ENCODE data around the gene OR2V2. TPM values are rescaled to one million over a fixed set of nuclear protein-coding genes. Genes with fewer than 3 reads are reported as not detected.

Gene OR2V2
- total and polyA plus RNA-seq, 4 donors, result not detected

GRCh38 chr5:181204826-181205760, 57.7 kb downstream of the OR2V2 start, which contains the start of gene TRIM7:
TRIM7 (minus strand) TSS chr5:181205196; CDS start chr5:181205110, 86 bp downstream.
- H3K9me3 ChIP-seq (ENCODE audit: control insufficient read depth in 4 of 4, low read length in 3 of 4), result no peaks in the 10 kb centered on the region
- WGBS, result 3% methylated on average over 94 of the region's 94 CpGs
- H3K27ac ChIP-seq (ENCODE audit: low read depth in 1 of 2, low read length in 2 of 2), result no peak within 1 kb of the TSS
- peaks cover 12 to 37% (median 26%) of the 10 kb centered on the region in 4 donors for H3K4me1 ChIP-seq (ENCODE audit: control insufficient read depth in 4 of 4, insufficient read depth in 4 of 4, low read length in 3 of 4)
- H3K36me3 ChIP-seq (ENCODE audit: control insufficient read depth in 4 of 4, insufficient read depth in 3 of 4, low read depth in 1 of 4, low read length in 3 of 4), result no peaks in the 10 kb centered on the region
- no peak within 1 kb of the TSS for H3K9ac ChIP-seq (ENCODE audit: low read depth in 1 of 2, low read length in 2 of 2)
- H3K27me3 ChIP-seq (ENCODE audit: control insufficient read depth in 4 of 4, insufficient read depth in 4 of 4, low read length in 3 of 4), result no peaks in the 10 kb centered on the region
- H3K4me3 ChIP-seq (ENCODE audit: low read depth in 1 of 3, low read length in 3 of 3), result peak within 1 kb of the TSS; percentile 23 to 52 (median 45)
- no peak for TF ChIP-seq HNF4A (conservative IDR thresholded peaks at IDR 0.05)
- no peak for TF ChIP-seq YY1 (IDR thresholded peaks at IDR 0.05)
- no peak for TF ChIP-seq NR2F2 (IDR thresholded peaks at IDR 0.05)
- no peak for TF ChIP-seq FOXA1 (IDR thresholded peaks at IDR 0.05)
- TF ChIP-seq, protein P1, sequence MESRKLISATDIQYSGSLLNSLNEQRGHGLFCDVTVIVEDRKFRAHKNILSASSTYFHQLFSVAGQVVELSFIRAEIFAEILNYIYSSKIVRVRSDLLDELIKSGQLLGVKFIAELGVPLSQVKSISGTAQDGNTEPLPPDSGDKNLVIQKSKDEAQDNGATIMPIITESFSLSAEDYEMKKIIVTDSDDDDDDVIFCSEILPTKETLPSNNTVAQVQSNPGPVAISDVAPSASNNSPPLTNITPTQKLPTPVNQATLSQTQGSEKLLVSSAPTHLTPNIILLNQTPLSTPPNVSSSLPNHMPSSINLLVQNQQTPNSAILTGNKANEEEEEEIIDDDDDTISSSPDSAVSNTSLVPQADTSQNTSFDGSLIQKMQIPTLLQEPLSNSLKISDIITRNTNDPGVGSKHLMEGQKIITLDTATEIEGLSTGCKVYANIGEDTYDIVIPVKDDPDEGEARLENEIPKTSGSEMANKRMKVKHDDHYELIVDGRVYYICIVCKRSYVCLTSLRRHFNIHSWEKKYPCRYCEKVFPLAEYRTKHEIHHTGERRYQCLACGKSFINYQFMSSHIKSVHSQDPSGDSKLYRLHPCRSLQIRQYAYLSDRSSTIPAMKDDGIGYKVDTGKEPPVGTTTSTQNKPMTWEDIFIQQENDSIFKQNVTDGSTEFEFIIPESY (IDR thresholded peaks at IDR 0.05), result no peak
- no peak for TF ChIP-seq REST (IDR thresholded peaks at IDR 0.05)
- no peak for TF ChIP-seq TAF1 (conservative IDR thresholded peaks at IDR 0.05)
- no peak for TF ChIP-seq JUND (IDR thresholded peaks at IDR 0.05)
- TF ChIP-seq GABPA (IDR thresholded peaks at IDR 0.05 in 1 of 2, conservative IDR thresholded peaks at IDR 0.05 in 1 of 2), result no peak
- no peak for TF ChIP-seq CTCF (IDR thresholded peaks at IDR 0.05; ENCODE audit: low read depth, low read length, missing input control)
- no peak for TF ChIP-seq FOXA2 (IDR thresholded peaks at IDR 0.05)
- no peak for DNase-seq (ENCODE audit: low spot score)

All from liver (tissue), 9 donors.